Measurements from ENCODE around the gene TTC3. TPM values are rescaled to one million over a fixed set of nuclear protein-coding genes. Genes with fewer than 3 reads are reported as not detected.

The TTC3 gene
- polyA plus RNA-seq, 1 donor from 2014 or later = 332 TPM

GRCh38 chr21:37181059-37181458 is 108.0 kb downstream of the TTC3 start:
- Histone ChIP-seq H3K27ac (ENCODE audit: low read length) (no peak overlapping the region), H3K9ac (ENCODE audit: low read length) (no peak overlapping the region), H3F3A (ENCODE audit: insufficient read depth, low read length, poor library complexity, severe bottlenecking) (no peaks in the 10 kb centered on the region), H3K79me2 (replicated peaks; ENCODE audit: insufficient read depth, low read length) (peaks cover 13% of the 10 kb centered on the region), H3K9me2 (ENCODE audit: insufficient read depth, low read length) (no peaks in the 10 kb centered on the region), H3K36me3 (ENCODE audit: insufficient read depth, low read length) (peaks cover 29% of the 10 kb centered on the region), H3K4me3 (ENCODE audit: low read length) (no peak overlapping the region), H3K27me3 (ENCODE audit: insufficient read depth, low read depth, low read length) (no peaks in the 10 kb centered on the region), H4K20me1 (ENCODE audit: insufficient read depth) (no peaks in the 10 kb centered on the region), H3K9me3 (ENCODE audit: low read length) (no peaks in the 10 kb centered on the region), H3K4me2 (ENCODE audit: low read length) (no peak overlapping the region), H2AFZ (ENCODE audit: low read depth, low read length) (no peak overlapping the region)
- no peak for TF ChIP-seq POLR2AphosphoS5 (IDR thresholded peaks at IDR 0.05)
- TF ChIP-seq RAD21 (conservative IDR thresholded peaks at IDR 0.05) = no peak
- no peak for TF ChIP-seq EZH2 (IDR thresholded peaks at IDR 0.05; ENCODE audit: borderline replicate concordance, insufficient read depth, low read length, poor library complexity, severe bottlenecking)
- no peak for TF ChIP-seq EP300 (conservative IDR thresholded peaks at IDR 0.05; ENCODE audit: poor library complexity, severe bottlenecking)
- no peak for TF ChIP-seq TAF1 (IDR thresholded peaks at IDR 0.05; ENCODE audit: low read depth)
- no peak for TF ChIP-seq REST (IDR thresholded peaks at IDR 0.05; ENCODE audit: borderline replicate concordance)
- TF ChIP-seq CTCF (IDR thresholded peaks at IDR 0.05; ENCODE audit: poor library complexity, severe bottlenecking) = no peak
- no peak for TF ChIP-seq MXI1 (conservative IDR thresholded peaks at IDR 0.05; ENCODE audit: poor library complexity, severe bottlenecking)
- TF ChIP-seq SMC3 (conservative IDR thresholded peaks at IDR 0.05; ENCODE audit: poor library complexity) = no peak

- TF ChIP-seq EP300 (conservative IDR thresholded peaks at IDR 0.05; ENCODE audit: poor library complexity, severe bottlenecking) = no peak
- no peaks in the 10 kb centered on the region for H3F3A ChIP-seq (ENCODE audit: insufficient read depth, low read length, poor library complexity, severe bottlenecking)
- no peaks in the 10 kb centered on the region for H3K27me3 ChIP-seq (ENCODE audit: insufficient read depth, low read depth, low read length)
- peaks cover 13% of the 10 kb centered on the region for H3K79me2 ChIP-seq (replicated peaks; ENCODE audit: insufficient read depth, low read length)
- no peak overlapping the region for H3K27ac ChIP-seq (ENCODE audit: low read length)
- H4K20me1 ChIP-seq (ENCODE audit: insufficient read depth) = no peaks in the 10 kb centered on the region
- H3K4me3 ChIP-seq (ENCODE audit: low read length) = no peak overlapping the region
- H3K9ac ChIP-seq (ENCODE audit: low read length) = no peak overlapping the region
- H3K4me2 ChIP-seq (ENCODE audit: low read length) = no peak overlapping the region
- no peaks in the 10 kb centered on the region for H3K9me2 ChIP-seq (ENCODE audit: insufficient read depth, low read length)
- H2AFZ ChIP-seq (ENCODE audit: low read depth, low read length) = no peak overlapping the region
- H3K36me3 ChIP-seq (ENCODE audit: insufficient read depth, low read length) = peaks cover 31% of the 10 kb centered on the region
- no peaks in the 10 kb centered on the region for H3K9me3 ChIP-seq (ENCODE audit: low read length)
Observed at GRCh38 chr21:37182222-37182621, 109.2 kb downstream of the TTC3 start.

DNA sequence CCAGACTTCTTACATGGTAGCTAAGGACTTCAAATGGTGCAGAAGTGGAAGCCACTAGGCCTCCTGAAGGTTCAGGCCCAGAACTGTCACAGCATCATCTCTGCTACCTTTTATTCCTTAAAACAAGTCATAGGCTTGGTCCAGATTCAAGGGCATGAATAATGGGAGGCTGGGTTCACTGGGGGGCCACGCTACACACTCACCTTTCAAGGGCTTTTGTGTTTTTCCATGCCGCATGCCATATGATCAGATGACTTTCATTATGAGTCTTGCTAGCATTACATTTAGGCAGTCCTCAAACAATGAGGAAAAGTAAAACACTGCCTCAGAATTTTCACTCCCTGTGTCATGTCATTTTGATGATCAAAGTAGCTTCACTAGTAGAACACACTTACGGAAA is 110.7 kb downstream of the TTC3 start:
- no peaks in the 10 kb centered on the region for H3F3A ChIP-seq (ENCODE audit: insufficient read depth, low read length, poor library complexity, severe bottlenecking)
- H3K36me3 ChIP-seq (ENCODE audit: insufficient read depth, low read length) = peaks cover 31% of the 10 kb centered on the region
- H3K4me2 ChIP-seq (ENCODE audit: low read length) = no peak overlapping the region
- no peak overlapping the region for H3K4me3 ChIP-seq (ENCODE audit: low read length)
- no peak overlapping the region for H3K27ac ChIP-seq (ENCODE audit: low read length)
- H3K79me2 ChIP-seq (replicated peaks; ENCODE audit: insufficient read depth, low read length) = peaks cover 13% of the 10 kb centered on the region
- no peaks in the 10 kb centered on the region for H3K9me2 ChIP-seq (ENCODE audit: insufficient read depth, low read length)
- no peak overlapping the region for H3K9ac ChIP-seq (ENCODE audit: low read length)
- H3K9me3 ChIP-seq (ENCODE audit: low read length) = no peaks in the 10 kb centered on the region
- no peaks in the 10 kb centered on the region for H3K27me3 ChIP-seq (ENCODE audit: insufficient read depth, low read depth, low read length)
- no peaks in the 10 kb centered on the region for H4K20me1 ChIP-seq (ENCODE audit: insufficient read depth)
- no peak overlapping the region for H2AFZ ChIP-seq (ENCODE audit: low read depth, low read length)
- no peak for TF ChIP-seq REST (IDR thresholded peaks at IDR 0.05; ENCODE audit: borderline replicate concordance)

All from neural cell (in vitro differentiated cells).